Stimulated activated CD4-positive, alpha-beta T cell treated with anti-CD3 and anti-CD28 coated beads, Interleukin-12 subunit alpha, Interleukin-12 subunit beta, amount 100 ng/mL, for 48 hours (primary cell): ENCODE data around the gene PLA2G4B.
A peak's percentile ranks its signal among the peaks of the same experiment; 100 is the strongest.

Experiments
- DNase-seq, 3 donors: peaks; one replicate each; pipeline ENCODE4 v3.0.0-alpha.2; 2020; ENCODE audit warnings: low read depth in 2 of 3, low spot score in 1 of 3

The PLA2G4B gene

GRCh38 chr15:41885841-41886240, 47.2 kb downstream of the PLA2G4B start:
- no peak for DNase-seq

GRCh38 chr15:41886741-41887140, 48.1 kb downstream of the PLA2G4B start:
- no peak for DNase-seq

GRCh38 chr15:41887161-41887560, 48.5 kb downstream of the PLA2G4B start:
- no peak for DNase-seq

GRCh38 chr15:41887893-41888292, 49.2 kb downstream of the PLA2G4B start:
- no peak for DNase-seq

GRCh38 chr15:41888662-41889253, 50.1 kb downstream of the PLA2G4B start:
- no peak for DNase-seq

GRCh38 chr15:41890050-41890690, 51.5 kb downstream of the PLA2G4B start:
- no peak for DNase-seq

- DNase-seq, result no peak
Measured at GRCh38 chr15:41891226-41891625, 52.6 kb downstream of the PLA2G4B start.

GRCh38 chr15:41891946-41892345, 53.3 kb downstream of the PLA2G4B start:
- no peak for DNase-seq

- no peak for DNase-seq
Measured at GRCh38 chr15:41892621-41893421, 54.2 kb downstream of the PLA2G4B start.

GRCh38 chr15:41893422-41894250, 55.0 kb downstream of the PLA2G4B start, which contains the start of gene SPTBN5:
TSS of gene SPTBN5 (minus strand) at chr15:41894053. CDS start at chr15:41893497, 556 bp downstream.
- no peak for DNase-seq

- no peak for DNase-seq
Measured at GRCh38 chr15:41894251-41894790, 55.7 kb downstream of the PLA2G4B start.

- DNase-seq, result peak; percentile 46 to 50 (median 48)
Measured at GRCh38 chr15:41894791-41895463, 56.3 kb downstream of the PLA2G4B start.

GRCh38 chr15:41895491-41895890, 56.8 kb downstream of the PLA2G4B start:
- no peak for DNase-seq

- no peak for DNase-seq
Measured at GRCh38 chr15:41895957-41896356, 57.3 kb downstream of the PLA2G4B start.

- DNase-seq, result no peak
Measured at GRCh38 chr15:41896566-41896965, 57.9 kb downstream of the PLA2G4B start.

- no peak for DNase-seq
Measured at GRCh38 chr15:41897363-41897799, 58.7 kb downstream of the PLA2G4B start.
